Stimulated activated CD8-positive, alpha-beta memory T cell treated with anti-CD3 and anti-CD28 coated beads, Interleukin-15, amount 100 ng/mL, for 1 hour (primary cell): ENCODE measurements around the gene RPL7A.
A peak's percentile ranks its signal among the peaks of the same experiment; 100 is the strongest.

ENCODE experiments used
- DNase-seq: peaks from one replicate; pipeline ENCODE4 v3.0.0-alpha.2; 2020; ENCODE audit warnings: low read depth

Gene RPL7A

DNA sequence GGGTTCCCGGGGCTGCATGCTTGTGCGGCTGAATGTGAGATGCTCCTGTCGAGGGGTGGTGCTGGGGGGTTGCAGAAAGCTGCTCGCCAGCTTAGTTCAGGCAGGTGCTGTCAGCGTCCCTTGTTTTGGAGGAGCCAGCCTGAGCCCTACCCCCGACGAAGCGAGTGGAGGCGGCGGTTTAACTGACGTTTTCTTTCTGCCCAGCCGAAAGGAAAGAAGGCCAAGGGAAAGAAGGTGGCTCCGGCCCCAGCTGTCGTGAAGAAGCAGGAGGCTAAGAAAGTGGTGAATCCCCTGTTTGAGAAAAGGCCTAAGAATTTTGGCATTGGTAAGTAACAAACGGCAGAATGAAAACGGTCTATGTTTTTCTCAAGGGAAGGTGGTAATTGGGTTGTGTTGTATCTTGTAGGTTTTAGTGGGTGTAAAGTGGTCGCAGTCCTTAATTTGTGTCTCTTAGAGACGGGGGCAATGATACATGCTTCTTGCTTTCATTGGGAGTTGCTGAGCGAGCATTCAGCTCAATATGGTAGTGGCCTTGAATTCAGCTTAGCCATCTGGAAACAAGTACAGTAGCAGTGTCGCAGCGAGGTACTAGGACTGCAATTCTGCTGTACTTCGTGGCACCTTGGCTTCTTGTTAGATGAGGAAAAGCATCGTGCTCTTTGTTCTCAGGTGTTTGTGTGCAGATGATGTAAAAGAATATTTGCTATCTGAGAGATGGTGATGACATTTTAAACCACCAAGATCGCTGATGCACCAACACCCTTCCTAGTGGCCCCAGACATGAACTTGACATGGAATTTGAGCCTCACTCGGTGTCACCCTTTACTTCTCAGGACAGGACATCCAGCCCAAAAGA lies 928 bp downstream of the RPL7A start:
- no peak for DNase-seq

- no peak for DNase-seq
Measured at GRCh38 chr9:133349965-133350616, 2.1 kb downstream of the RPL7A start.

GRCh38 chr9:133351526-133351907 lies 3.5 kb downstream of the RPL7A start:
- no peak for DNase-seq

GRCh38 chr9:133351908-133352634 lies 4.1 kb downstream of the RPL7A start:
- no peak for DNase-seq

DNA sequence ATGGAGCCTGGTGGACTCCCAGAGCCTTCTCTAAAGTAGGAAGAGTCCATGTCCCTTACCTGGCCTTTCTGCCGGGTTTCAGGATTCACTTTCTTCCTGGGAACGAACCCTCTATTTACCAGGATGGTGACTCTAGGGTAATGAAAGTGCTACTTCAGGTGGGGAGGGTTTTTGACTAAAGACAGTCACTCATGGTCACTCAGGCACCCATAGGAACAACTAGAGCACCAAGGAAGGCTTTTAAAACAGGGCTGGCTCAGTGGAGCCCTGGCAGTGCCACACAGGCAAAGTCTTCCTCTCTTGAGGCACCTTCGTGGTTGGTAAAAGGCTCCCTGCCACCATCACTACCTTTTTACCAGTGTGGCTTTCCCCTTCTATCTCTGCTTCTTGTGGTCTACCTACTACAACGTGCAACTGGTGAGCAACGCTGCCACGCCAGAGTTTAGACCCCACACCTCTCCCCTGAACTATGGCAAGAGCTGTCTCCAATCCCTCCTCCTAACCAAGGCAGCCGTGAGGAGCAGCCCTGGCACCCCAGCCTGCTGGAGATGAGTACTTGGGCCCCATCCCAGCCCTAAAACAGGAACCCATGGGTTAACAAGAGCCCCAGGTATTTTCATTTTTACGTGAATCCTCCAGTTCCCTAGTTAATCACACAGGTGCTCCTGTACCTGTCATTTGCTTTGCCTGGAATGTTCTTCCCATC lies 4.8 kb downstream of the RPL7A start:
- no peak for DNase-seq

DNA sequence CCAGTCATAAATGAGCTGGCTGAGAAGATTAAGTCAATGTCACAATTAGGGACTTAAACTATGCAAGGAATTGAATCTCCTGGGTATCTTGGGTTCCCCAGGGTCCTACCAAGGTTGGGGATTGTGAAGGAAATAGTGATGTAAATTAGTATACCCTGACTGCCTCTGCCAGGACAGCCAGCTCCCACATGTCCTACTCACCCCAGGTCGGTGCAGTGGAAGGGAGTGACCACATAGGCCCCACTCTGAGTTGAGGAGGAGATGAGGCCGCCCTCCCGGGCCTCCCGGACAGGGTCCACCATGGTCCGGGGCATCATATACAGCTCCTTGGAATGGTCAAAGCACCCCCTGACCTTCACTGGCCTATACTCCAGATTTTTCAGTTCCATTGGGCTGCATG lies 5.5 kb downstream of the RPL7A start:
- DNase-seq: no peak

GRCh38 chr9:133354766-133355165 lies 6.7 kb downstream of the RPL7A start:
- no peak for DNase-seq

DNA sequence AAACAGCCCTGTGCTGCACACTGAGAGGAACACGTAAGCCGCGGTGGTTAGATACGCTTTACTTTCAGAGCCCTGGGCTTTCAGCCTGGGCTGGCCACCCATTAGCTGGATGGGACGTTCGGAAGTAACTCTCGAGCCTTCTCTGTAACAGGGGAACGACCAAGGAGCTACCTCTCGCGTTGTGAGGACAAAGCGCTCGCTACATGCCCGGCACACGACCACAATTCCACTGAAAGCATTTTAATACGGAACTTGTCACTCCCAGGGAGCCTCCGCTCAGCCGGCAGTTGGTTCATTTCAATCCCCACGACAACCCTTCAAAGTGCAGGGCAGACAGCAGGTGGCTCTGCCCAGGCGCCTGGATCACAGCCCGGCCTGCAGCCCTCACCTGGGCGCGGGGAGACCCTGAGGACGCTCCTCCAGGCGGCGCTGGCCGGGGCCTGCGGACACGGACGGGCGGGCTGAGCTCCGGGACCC lies 7.9 kb downstream of the RPL7A start:
- no peak for DNase-seq

- DNase-seq: peak; percentile 75
Measured at GRCh38 chr9:133356391-133357091, 8.5 kb downstream of the RPL7A start, which contains the start of the genes SURF1 and SURF2. TSS of gene SURF1 (minus strand) at chr9:133356487. CDS start at chr9:133356453, 34 bp downstream. TSS of gene SURF2 (plus strand) at chr9:133356550. CDS start at chr9:133356593, 43 bp downstream.

GRCh38 chr9:133357656-133358055 lies 9.6 kb downstream of the RPL7A start:
- no peak for DNase-seq

GRCh38 chr9:133359399-133360175 lies 11.6 kb downstream of the RPL7A start:
- no peak for DNase-seq

DNA sequence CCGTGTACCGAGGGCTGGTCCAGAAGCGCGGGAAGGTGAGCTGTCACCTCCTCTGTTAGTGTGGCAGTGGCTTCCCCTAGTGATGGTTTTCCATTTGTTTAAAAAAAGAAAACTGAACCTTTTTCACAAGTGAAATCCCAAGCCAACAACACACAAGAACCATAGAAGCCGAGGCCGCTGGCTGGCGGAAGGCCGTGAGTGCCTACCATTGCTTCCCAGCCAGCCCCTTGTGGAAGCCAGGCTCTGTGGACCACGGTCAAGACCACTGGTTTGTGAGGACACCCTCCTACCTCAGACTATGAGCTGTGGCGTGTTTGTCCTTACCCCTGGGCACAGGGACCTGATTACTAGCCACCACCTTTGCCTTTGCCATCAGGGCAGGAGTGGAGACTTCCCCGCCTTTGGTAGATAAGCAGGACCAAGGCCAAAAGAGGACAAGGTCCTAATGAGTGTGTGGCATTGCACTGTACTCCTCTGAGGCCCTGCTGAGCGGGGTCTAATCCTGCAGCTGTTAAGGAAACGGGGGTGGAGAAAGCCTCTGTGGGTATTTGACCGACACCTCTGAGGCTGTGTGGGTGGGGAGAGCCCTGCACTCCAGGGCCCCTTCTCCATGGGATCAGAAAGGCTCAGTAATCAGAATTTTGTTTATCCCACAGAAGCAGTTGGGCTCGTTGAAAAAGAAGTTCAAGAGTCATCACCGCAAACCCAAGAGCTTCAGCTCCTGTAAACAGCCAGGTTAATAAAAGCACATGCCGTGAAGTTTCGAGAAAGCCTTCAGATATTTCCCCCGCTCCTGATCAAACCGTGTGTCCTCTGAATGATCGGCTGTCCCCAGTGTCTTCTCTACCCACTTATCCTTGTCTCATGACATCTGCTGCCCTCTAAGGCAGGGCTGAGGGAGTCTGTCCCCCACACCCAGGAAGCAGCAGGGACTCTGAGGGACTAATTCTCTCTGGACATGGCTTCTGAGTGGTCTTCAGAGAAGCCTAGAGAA lies 12.7 kb downstream of the RPL7A start:
- no peak for DNase-seq

DNA sequence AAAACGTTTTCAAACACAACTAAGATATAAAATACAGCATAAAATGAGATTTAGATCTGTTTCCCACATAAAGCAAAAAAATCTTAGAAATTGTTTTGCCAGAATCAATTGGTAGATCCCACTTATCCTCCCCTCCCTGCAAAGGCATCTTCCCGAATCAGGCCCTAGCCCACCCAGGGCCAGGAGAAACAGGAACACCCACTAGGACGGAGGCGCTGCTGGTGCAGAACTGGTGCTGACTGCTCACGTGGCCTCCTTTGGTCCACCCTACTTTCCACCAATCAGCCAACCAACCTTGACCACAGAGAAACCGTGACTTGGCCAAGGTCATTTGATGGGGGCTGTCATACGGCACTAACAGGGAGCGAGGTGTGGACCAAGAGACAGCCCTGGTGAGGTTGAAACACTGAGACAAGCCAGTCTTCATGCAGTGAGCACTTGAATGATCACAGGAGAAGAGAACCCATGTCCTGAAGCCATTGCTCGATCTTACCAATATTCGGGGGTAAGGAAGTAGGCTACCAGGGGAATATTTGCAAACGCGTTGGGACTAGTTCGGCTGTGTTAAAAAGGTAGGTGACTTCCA lies 13.6 kb downstream of the RPL7A start:
- no peak for DNase-seq

- no peak for DNase-seq
Measured at GRCh38 chr9:133362359-133363044, 14.5 kb downstream of the RPL7A start.

DNA sequence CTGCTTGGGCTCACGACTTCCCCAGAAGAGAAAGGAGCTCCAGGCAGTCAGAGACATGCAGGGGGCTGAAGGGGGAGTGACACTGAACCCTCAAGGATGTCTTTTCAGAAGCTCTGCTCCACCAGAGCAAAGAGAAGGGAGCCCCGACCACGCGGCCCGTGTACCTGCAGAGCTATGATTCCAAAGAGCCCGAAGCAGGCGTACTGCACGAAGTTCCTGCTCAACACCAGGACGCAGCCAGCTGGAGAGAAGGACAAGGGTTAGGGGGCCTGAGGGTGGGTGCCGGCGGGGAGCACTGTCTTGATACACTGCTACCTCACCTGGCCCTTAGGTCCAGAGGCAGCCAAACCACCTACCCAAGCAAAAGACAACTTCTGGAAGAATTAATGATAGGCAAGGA lies 18.4 kb downstream of the RPL7A start:
- no peak for DNase-seq

DNA sequence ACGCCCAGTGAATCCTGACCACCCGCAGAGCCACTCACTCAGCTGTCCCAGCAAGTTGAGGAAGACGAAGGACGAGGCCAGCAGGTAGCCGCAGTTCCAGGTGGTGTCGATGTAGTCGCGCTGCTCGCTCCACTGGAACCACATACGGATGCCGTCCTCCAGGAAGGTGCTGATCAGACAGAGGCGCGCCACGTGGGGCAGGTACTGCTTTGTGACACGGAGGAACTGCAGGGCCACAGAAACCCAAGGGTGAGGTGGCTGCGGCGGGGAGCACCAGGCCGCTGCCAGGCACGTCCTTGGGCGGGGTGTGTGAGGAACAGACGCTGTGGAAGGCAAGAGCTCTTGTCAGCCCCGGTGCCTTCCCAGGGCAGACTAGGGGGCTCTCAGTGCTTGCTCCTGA lies 19.2 kb downstream of the RPL7A start:
- no peak for DNase-seq

DNA sequence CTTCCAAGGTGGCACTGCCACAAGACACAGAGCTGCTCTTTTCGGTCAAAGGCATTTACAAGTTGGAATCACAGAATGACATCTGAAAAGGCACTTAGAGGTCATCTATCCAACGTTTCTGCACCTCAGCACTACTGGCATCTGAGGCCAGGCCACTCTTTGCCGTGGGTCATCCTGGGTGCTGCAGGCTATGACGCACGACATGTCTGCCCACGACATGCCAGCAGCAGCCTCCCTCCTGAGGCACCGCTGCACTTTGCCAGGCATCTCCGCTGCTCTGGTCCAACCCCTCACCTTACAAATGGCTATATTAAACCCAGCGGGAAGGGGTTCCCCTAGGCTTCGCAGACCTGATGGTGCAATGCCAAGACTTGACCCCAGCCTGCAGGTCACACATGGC lies 19.8 kb downstream of the RPL7A start:
- no peak for DNase-seq

GRCh38 chr9:133368249-133368881 lies 20.3 kb downstream of the RPL7A start:
- DNase-seq: no peak
